IPS-15b (cell line): ENCODE measurements around the gene C21orf58.

ENCODE experiments used
- H3K27me3 ChIP-seq: one replicate; pipeline ENCODE4 v1.6.1; 2013; ENCODE audit warnings: low read length; ENCODE audit not compliant: control insufficient read depth, insufficient read depth
- H3K36me3 ChIP-seq: one replicate; pipeline ENCODE4 v1.6.1; 2013; ENCODE audit warnings: low read length; ENCODE audit not compliant: control insufficient read depth, insufficient read depth
- H3K4me1 ChIP-seq: one replicate; pipeline ENCODE4 v1.6.1; 2013; ENCODE audit warnings: mild to moderate bottlenecking, low read length; ENCODE audit not compliant: control insufficient read depth, insufficient read depth
- H3K4me3 ChIP-seq: one replicate; pipeline ENCODE4 v1.5.1; 2013; ENCODE audit warnings: low read depth, low read length
- H3K9ac ChIP-seq: one replicate; pipeline ENCODE4 v1.6.1; 2013; ENCODE audit warnings: low read depth, mild to moderate bottlenecking, low read length
- H3K9me3 ChIP-seq: one replicate; pipeline ENCODE4 v1.6.1; 2013; ENCODE audit warnings: mild to moderate bottlenecking, low read length; ENCODE audit not compliant: control insufficient read depth, insufficient read depth

The C21orf58 gene

DNA sequence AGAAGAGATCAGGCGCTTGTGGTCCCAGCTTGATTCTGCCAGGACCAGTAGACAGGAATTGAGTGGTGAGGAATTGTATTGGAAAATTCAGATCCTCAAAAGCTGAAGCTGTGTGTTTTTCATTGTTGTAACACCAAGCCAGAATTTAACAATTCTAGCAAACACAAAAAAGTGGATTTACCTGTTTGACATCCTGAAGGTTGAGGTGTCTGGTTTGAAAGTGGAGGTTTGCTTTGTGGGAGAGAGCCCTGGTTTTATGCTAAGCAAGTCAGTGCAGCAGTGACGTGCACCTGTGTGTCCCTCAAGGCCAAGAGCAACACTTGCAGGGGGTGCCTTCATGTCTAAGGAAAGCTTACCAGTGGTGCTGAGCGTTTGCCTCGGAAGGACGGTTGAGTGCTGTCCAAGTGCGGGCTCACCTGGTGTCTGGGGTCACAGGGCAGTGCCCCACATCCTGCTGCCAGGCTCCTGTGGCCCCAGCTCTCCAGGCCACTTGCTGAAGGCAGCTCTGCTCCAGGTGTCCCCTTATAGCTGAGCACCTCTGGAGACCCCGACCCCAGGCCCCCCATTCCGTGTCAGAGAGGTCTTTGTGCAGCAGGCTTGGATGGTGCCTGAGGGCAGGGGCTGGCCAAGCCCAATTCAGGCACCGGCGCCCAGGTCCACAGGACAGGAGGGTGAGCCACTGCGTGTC is 27.9 kb upstream of the C21orf58 start:
- Histone ChIP-seq H3K36me3 (peaks cover 91% of the 10 kb centered on the region), H3K4me3 (no peak overlapping the region)

GRCh38 chr21:46350981-46351380 is 27.3 kb upstream of the C21orf58 start:
- Histone ChIP-seq H3K36me3 (peaks cover 91% of the 10 kb centered on the region), H3K27me3 (no peaks in the 10 kb centered on the region), H3K9me3 (no peaks in the 10 kb centered on the region), H3K4me1 (no peaks in the 10 kb centered on the region), H3K9ac (no peak overlapping the region), H3K4me3 (no peak overlapping the region)

More for the DNA sequence above, 27.9 kb upstream of the C21orf58 start:
- no peak overlapping the region for H3K9ac ChIP-seq
- H3K9me3 ChIP-seq: no peaks in the 10 kb centered on the region
- H3K27me3 ChIP-seq: no peaks in the 10 kb centered on the region
- no peaks in the 10 kb centered on the region for H3K4me1 ChIP-seq

DNA sequence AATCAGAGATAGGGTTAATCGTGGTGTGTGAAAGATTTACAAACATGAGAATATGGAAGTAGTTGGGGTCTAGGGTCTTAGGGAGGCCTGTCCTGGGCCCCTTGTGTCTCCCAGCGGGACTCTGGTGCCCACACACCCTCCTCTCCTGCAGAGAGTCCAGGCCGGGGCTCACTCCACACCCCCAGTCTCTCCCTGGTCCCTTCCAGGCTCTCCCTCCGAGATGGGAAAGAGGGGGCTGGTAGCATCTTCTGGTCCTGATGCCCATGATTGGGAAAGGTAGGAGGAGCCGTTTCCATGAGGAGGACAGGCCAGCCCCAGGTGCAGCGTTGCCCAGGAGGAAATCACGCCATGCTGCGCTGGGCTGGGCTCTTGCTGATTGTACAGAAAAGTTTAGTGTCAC is 26.9 kb upstream of the C21orf58 start:
- H3K36me3 ChIP-seq: peaks cover 92% of the 10 kb centered on the region
- no peaks in the 10 kb centered on the region for H3K27me3 ChIP-seq
- no peaks in the 10 kb centered on the region for H3K9me3 ChIP-seq
- H3K9ac ChIP-seq: no peak overlapping the region
- H3K4me3 ChIP-seq: no peak overlapping the region
- H3K4me1 ChIP-seq: no peaks in the 10 kb centered on the region

DNA sequence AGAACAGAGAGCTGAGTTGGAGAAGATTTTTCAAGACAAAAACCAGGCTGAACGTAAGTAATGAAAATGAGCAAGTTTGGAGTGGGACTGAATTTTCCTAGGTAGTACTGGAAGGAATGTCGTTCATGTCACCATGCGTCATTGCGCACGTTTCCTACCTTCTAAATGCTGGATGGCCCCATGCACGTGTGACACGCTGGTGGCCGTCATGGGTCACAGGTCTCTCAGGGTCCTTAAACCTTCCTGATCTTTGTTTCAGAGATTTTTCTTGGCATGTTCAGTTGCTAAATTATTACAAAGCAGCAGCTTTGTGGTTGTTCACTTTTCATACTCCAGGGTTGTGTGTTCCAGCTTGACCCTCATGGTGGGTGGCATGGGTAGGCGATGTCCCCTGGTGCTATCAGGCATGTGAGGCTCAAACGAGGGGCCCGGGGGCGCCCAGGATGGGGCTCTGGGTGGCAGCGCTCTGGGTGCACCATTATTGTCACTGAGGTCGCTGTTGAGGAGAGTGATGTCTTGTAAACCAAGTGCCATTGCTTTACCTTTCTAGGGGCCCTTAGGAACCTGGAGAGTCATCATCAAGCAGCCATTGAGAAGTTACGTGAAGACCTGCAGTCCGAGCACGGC is 25.6 kb upstream of the C21orf58 start:
- Histone ChIP-seq H3K9ac (no peak overlapping the region), H3K27me3 (no peaks in the 10 kb centered on the region), H3K9me3 (no peaks in the 10 kb centered on the region), H3K4me3 (no peak overlapping the region), H3K4me1 (no peaks in the 10 kb centered on the region), H3K36me3 (peaks cover 80% of the 10 kb centered on the region)

DNA sequence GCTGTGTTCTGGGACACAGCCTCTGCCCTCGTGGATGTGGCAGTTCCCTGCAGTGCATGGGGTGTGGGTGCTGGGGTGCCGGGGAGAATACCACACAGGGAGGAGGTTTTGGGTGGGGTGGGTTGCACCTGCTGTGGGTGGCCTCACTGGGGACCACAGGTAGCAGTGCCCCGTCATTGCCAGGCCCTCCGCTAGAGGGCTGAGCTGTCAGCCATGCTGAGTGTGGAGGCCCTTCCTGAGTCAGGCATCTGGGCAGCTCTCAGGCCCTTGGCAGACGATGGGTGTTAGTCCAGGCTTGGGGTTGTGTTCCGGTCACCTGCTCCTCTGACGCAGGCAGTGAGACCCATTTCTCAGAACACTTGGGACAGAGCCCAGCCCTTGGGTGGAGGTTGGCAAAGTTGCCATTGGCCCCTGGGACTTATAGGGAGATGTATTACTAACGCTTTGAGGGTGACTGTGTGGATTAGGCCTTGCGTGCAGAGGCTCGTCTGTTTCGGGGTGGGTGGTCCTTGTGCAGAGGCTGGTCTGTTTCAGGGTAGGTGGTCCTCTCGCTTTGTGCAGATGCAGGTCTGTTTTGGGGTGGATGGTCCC is 24.2 kb upstream of the C21orf58 start:
- H3K36me3 ChIP-seq: peaks cover 66% of the 10 kb centered on the region

GRCh38 chr21:46347203-46347550 is 23.5 kb upstream of the C21orf58 start:
- peaks cover 59% of the 10 kb centered on the region for H3K36me3 ChIP-seq
- H3K9ac ChIP-seq: no peak overlapping the region

More for the DNA sequence above, 24.2 kb upstream of the C21orf58 start:
- H3K4me1 ChIP-seq: no peaks in the 10 kb centered on the region
- H3K9me3 ChIP-seq: no peaks in the 10 kb centered on the region
- no peak overlapping the region for H3K4me3 ChIP-seq
- no peak overlapping the region for H3K9ac ChIP-seq
- no peaks in the 10 kb centered on the region for H3K27me3 ChIP-seq

DNA sequence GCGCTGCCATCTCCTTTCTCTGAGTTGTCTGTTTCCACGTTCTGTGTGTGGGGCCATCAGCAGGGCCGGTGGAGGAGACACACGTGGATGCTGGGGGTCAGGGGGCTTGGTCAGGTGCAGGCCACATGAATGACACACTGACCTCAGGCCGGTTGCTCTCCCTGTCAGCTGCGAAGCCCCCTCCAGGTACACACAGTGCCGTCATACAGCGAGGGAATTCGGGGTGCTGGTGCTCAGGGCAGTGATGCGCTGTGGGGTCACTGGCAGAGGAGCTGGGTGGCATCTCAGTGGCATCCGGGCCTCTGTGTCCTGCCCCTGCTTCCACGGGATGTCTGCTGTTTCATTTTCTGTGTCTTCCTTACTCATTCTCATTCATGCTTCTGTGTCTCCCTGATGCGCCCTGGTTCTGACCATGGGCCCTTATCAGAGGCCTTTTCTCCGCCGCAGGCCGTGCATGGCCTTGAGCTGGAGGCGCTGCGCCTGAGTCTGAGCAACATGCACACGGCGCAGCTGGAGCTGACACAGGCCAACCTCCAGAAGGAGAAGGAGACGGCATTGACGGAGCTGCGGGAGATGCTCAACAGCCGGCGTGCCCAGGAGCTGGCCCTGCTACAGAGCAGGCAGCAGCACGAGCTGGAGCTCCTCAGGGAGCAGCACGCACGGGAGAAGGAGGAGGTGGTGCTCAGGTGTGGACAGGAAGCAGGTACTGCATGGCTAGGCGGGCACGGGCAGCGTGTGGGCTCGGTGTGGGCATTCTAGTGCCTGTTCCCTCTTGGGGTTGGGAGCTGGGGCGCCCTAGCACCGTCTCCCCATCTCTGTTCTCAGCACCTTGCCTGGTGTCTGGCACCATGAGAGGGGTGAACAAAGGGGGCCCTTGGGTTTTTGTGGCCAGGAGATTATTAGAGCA is 22.9 kb upstream of the C21orf58 start:
- Histone ChIP-seq H3K9ac (no peak overlapping the region), H3K36me3 (peaks cover 53% of the 10 kb centered on the region), H3K9me3 (no peaks in the 10 kb centered on the region), H3K27me3 (no peaks in the 10 kb centered on the region), H3K4me1 (no peaks in the 10 kb centered on the region), H3K4me3 (no peak overlapping the region)

More at GRCh38 chr21:46347203-46347550, 23.5 kb upstream of the C21orf58 start:
- H3K4me3 ChIP-seq: no peak overlapping the region
- H3K27me3 ChIP-seq: no peaks in the 10 kb centered on the region
- H3K9me3 ChIP-seq: no peaks in the 10 kb centered on the region
- H3K4me1 ChIP-seq: no peaks in the 10 kb centered on the region

GRCh38 chr21:46345861-46346260 is 22.2 kb upstream of the C21orf58 start:
- H3K9ac ChIP-seq: no peak overlapping the region
- H3K4me1 ChIP-seq: no peaks in the 10 kb centered on the region
- no peaks in the 10 kb centered on the region for H3K27me3 ChIP-seq
- peaks cover 49% of the 10 kb centered on the region for H3K36me3 ChIP-seq
- no peaks in the 10 kb centered on the region for H3K9me3 ChIP-seq
- no peak overlapping the region for H3K4me3 ChIP-seq

GRCh38 chr21:46344219-46344915 is 20.7 kb upstream of the C21orf58 start:
- Histone ChIP-seq H3K27me3 (no peaks in the 10 kb centered on the region), H3K9me3 (no peaks in the 10 kb centered on the region)

GRCh38 chr21:46340998-46341397 is 17.3 kb upstream of the C21orf58 start:
- Histone ChIP-seq H3K4me3 (no peak overlapping the region), H3K9me3 (no peaks in the 10 kb centered on the region), H3K9ac (no peak overlapping the region), H3K27me3 (no peaks in the 10 kb centered on the region), H3K36me3 (peaks cover 15% of the 10 kb centered on the region), H3K4me1 (no peaks in the 10 kb centered on the region)

More at GRCh38 chr21:46344219-46344915, 20.7 kb upstream of the C21orf58 start:
- Histone ChIP-seq H3K4me1 (no peaks in the 10 kb centered on the region), H3K36me3 (peaks cover 34% of the 10 kb centered on the region), H3K9ac (no peak overlapping the region), H3K4me3 (no peak overlapping the region)

DNA sequence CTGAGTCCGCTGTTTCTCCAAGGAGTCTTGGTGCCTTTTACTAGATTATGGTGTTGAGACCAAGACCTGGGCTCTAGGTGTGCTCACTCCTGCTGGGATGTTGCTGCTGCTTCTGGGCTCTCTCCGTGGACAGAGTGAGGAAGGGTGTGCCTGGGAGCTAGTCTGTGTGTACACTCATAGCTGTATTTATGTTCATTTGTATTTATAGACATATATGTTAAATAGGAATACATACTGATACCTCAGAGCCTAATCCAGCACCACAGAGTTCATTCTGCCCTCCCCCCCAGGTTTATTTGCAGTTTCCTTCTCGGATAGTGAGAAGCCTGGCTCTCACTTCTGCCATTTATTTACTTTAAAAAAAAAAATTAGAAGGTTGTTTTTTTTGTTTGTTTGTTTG is 12.9 kb upstream of the C21orf58 start:
- H3K36me3 ChIP-seq: peaks cover 15% of the 10 kb centered on the region
- no peaks in the 10 kb centered on the region for H3K27me3 ChIP-seq
- no peaks in the 10 kb centered on the region for H3K9me3 ChIP-seq
- no peaks in the 10 kb centered on the region for H3K4me1 ChIP-seq
- H3K9ac ChIP-seq: no peak overlapping the region
- no peak overlapping the region for H3K4me3 ChIP-seq
